Measurements from ENCODE around the gene LEPROT.

GRCh38 chr1:65435987-65436386 is 15.5 kb downstream of the LEPROT start:
- TF ChIP-seq CTCF (optimal IDR thresholded peaks at IDR 0.05 in 1 of 3, IDR thresholded peaks at IDR 0.05 in 1 of 3, conservative IDR thresholded peaks at IDR 0.05 in 1 of 3; ENCODE audit: extremely low read depth in 1 of 3, insufficient read depth in 2 of 3, low read length in 3 of 3) (no peak), EZH2 (IDR thresholded peaks at IDR 0.05; ENCODE audit: low read length) (no peak)
